Stimulated activated CD8-positive, alpha-beta memory T cell treated with anti-CD3 and anti-CD28 coated beads, Interleukin-12 subunit alpha, Interleukin-12 subunit beta, amount 100 ng/mL, for 4 hours (primary cell): Measurements from ENCODE around the gene TGM2.

Source experiments
- DNase-seq: peaks from one replicate; pipeline ENCODE4 v3.0.0-alpha.2; 2020; ENCODE audit warnings: low read depth

Gene TGM2

DNA sequence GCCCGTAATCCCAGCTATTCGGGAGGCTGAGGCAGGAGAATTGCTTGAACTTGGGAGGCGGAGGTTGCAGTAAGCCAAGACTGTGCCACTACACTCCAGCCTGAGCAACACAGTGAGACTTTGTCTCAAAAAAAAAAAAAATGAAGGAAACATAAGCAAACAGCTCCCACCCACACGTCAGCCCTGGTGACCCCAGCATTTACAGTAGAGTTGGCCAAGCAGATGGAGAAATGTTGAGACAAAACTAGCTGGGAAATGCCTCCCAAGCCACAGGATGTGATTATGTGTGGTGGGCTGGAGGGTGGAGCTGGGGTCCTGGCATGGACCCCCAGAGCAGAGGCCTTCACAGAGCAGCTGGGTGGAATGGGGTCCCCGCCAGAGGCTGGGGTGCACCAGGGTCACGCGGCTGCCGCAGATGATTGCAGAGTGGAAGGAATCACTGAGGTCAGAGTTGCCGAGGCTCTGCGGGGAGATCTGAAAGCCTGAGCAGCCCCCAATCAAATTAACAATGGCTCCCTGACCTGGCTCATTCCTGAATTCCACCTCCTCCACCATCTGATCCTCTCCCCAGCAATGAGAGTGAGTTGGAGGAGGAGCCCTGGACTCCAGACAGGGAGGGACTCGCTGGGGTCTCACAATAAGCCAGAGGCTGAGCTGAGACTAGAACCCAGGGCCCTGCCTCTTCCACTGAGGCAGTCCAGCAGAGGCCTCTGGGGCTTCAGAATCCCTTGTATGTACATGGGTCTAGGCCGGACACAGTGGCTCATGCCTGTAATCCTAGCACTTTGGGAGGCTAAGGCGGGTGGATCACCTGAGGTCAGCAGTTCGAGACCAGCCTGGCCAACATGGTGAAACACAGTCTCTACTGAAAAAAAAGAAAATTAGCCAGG lies 34.7 kb upstream of the TGM2 start:
- no peak for DNase-seq

DNA sequence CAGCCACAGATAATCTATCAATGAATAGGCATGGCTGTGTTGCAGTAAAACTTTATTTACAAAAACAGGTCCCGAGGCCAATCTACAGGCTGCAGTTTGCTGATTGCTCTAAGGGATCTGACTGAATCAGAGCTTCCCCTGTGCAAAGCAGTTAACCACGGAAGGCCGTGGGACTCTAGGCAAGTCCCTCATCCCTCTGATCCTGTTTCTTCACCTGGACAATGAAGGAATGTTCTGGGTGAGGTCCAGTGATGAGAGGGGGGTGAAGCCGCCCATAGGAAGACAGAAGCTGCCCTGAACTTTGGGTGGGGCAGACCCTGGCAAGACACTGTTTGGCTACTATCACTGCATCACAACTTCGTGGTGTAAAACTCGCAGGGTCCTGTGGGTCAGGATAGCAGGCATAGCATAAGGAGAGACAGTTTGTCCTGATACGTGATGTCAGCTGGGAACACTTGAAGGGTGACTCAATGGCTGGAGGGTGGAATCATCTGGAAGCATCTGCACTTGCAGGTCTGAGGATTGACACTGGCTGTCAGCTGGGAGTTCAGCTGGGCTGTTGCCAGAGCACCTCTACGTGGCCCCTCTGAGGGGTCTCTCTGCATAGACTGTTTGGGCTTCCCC lies 33.3 kb upstream of the TGM2 start:
- no peak for DNase-seq

DNA sequence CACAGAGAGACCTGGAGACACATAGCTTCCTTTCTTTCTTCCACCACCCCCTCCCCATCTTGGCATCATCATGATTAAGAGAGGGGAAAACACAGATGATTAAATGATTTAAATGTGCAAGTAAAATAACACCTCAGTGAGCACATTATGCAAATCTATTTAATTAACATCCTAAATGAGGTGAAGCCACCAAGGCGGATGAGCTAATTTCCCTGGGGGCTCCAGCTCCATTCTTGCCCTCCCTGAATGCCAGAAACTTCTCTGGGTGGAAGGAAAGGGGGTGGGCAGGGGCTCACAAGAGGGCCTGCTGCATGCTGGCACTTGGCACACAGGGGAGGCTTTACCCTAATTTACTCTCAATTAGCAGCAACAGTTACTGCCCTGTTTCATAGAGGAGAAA lies 32.5 kb upstream of the TGM2 start:
- no peak for DNase-seq

DNA sequence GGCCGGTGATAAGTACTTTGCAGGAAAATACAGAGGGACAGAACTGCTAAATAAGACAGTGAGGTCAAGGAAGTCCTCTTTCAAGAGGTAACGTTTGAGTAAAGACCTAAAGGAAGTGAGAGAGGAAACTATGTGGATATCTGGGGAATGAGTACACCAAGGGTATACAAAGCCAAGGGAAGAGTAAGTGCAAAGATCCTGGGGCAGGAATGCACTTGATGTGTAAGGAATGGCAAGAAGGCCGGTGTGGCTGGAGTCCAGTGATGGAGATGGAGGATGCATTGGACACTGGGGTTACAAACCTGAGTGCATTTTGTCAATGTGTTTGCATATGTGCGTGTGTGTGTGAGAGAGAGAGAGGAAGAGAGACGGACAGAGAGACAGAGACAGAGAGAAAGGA lies 32.1 kb upstream of the TGM2 start:
- no peak for DNase-seq

DNA sequence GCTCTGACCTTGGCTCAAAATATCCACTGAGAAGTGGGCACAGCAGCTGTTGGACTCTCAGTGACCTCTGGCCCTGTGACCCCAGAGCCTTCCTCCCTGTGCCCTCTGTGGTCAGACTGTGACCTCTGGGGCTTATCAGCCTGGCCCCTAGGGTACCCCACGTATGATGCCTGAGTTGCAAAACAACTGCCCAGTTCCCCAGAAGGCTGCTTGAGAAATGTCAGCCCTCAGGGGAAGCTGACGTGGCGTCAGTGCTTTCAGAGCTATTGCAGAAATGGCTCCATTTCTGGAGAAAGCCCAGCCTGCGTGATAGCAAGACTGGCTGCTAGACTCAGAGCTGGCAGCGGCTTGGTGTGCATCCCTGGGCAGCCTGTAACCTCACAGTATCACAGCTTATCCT lies 31.5 kb upstream of the TGM2 start:
- DNase-seq: no peak

DNA sequence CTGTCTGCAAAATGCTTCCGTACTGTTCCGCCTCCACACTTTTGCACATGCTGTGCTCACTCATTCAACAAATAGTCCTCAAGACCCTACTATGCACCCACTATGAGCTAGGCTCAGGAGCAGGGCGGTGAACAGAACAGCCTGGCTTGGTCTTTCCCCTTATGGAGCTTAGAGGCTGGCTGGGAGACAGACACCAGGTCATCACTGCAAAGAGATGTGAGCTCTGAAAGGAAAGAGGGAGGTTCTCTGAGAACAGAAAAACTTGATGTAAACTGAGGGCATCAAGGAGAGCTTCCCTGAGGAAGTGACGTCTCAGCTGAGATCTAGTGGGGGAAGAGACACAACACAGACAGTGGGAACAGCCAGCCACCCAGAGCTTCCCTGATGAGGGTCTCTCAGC lies 31.0 kb upstream of the TGM2 start:
- DNase-seq: no peak

DNA sequence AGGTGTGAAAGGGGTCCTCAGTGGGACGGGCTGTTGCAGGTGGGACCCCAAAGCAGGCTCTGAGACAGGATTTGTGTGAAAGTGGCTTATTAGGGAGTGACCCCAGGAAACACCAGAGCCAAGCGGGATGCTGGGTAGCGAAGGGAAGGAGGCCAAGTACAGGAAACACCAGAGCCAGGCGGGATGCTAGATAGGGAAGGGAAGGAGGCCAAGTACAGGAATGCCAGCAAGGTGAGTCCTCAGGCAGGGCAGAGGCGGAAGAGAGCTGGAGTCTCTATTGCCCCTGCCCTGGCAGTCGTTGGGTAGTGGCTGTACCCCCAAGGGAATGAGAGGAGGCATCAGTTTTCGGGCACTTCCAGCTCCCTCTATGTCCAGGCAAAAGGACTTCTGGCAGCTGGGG lies 30.5 kb upstream of the TGM2 start:
- DNase-seq: no peak

DNA sequence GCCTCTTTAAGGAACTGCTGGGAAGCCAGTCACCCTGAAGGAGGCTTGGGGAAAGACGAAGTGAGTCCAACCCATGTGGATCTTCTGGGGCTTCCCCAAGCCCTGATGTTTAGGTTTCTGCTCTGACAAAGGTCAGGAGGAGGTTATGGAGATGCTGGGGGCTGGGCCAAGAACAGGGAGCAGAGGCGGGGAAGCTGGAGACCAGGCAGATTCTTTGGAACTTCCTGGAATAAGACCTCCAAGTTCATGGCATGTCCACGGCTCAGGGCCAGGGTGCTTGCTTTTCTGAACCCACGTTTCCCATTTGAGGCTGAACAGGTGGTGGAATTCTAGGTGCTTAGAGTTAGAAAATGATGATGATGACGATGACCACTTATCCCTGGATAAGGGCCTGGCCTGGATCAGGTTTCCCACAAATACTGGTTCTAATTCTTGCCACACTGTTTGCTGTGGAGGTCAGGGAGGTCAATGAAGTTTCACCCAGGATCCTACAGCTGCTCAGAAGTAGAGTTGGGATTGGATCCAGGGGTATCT lies 30.0 kb upstream of the TGM2 start:
- DNase-seq: no peak

DNA sequence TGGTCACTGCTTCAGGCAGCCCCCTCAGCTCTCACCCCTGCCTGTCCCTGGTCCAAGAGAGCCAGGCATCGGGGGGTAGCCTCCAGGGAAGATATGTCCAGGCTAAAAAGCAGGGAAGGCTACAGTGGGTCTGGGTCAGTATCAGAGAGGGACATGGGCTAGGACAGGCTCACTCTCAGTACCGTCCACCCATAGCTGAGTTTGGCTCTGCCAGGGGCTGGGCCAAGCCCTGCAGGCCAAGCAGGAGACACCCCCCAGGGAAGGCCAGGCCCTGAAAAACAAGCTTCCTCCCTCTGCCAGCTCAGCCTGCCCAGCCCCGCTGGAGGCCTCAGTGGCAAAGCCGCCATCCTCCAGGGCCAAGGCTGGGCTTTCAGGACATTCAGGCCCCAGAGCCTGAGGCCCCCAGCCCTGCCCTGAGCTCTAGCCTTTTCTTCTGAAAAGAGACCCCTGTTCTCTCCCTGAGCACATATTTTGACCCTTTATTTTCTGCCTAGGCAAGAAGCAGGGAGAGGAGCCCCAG lies 28.6 kb upstream of the TGM2 start:
- DNase-seq: no peak

DNA sequence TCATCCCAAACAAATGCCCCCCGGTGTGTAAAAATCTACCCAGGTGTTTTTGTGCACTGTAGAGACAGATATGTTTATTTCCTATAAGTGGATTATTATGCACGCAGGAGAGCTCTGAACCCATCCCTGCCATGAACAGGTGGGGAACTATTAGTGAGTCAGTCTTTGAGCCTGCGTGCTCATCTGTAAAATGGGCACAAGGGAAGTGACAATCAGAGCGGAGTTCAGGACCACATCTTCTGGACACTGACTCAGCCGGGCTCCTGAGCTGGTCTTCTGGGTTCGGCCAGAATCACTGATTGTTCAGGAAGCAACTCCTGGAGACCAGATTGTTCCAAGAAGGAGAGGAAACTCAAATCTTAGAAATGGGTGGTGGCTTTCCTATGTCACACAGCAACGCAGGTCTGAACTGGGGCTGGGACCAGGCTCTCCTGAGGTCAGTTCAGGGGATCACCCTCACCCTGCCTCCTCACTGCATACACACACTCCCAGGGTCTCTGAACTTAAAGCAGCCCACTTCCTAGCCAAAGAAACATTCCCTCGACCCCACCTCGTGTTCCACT lies 27.3 kb upstream of the TGM2 start:
- no peak for DNase-seq

DNA sequence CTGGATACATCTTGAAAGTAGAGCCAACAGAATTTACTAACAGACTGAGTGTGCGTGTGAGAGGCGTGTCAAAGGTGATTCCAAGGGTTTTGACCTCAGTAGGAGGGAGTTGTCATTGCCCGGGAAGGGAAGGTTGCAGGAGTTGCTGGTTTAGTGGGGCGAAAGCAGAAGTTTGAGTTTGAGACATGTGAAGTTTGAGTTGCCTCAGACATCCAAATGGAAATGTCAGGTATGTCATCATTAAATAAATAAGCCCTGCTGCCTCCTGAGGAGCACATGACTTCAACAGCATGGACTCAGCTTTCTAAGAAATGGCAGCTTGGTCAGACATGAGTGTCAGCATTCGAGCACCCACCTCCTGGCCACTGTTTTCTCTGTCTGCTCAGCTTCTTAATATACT lies 26.6 kb upstream of the TGM2 start:
- DNase-seq: no peak

DNA sequence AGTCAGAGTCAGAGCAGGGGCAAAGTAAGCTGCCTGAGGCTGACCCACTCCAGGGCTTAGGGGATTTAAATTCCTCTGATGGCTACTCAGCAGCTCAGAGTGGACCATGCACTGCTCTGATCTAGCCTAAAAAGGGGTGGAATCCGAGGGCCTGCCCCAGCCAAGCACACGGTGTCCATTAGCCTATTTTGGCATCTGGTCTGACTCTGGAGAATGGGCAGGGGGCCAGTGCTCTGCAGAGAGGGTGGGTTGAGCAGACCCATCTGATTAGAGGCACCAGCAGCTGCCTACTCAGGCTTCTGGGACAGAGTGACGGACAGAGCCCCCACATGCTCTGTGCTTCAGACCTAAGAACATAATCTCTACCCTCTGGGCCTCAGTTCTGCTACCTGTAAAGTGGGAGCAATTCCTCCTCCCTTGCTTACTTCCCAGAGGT lies 25.9 kb upstream of the TGM2 start:
- no peak for DNase-seq

DNA sequence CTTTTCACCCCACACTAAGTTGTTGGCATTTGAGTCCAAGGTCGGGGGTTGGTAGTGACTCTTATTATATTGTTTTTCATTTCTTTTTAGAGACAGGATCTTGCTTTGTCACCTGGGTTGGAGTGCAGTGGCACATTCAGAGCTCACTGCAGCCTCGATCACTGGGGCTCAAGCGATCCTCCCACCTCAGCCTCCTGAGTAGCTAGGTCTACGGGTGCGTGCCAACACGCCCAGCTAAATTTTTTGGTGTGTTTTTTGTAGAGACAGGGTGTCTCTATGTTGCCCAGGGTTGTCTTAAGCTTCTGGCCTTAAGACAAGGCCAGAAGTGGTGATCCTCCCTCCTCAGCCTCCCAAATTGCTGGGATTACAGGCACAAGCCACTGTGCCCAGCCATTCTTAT lies 25.1 kb upstream of the TGM2 start:
- DNase-seq: no peak

DNA sequence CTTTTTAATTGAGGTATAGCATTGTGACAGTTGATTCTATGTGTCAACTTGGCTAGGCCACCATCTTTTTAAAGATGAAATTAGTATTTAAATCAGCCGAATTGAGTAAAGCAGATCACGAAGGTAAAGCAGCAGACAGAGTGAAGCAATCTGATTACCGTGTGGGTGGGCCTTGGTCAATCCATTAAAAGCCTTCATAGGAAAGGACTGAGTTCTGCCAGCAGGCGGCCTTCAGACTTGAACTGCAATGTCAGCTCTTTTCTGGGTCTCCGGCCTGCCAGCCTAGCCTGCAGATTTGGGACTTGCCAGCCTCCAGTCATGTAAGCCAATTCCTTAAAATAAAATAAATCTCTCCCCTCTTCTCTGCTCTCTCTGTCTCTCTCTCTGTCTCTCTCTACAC lies 22.4 kb upstream of the TGM2 start:
- no peak for DNase-seq

DNA sequence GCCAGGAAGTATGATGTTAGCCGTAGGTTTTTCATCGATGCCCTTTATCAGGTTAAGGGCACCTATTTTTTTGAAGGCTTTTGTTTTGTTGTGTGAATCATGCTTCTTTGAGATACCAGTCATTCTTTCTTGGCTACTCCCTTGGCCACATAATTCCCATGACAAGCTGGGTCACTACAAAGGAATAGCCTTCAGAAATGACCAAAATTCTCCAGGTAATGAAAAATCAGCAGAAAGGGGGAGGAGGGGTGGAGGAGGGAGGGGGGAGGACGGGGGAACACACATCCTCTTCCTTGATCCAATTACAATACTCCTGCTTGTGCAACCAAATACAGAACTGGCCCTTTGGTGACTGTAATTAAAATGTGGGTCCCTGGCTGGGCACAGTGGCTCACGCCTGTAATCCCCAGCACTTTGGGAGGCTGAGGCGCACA lies 21.7 kb upstream of the TGM2 start:
- DNase-seq: no peak

DNA sequence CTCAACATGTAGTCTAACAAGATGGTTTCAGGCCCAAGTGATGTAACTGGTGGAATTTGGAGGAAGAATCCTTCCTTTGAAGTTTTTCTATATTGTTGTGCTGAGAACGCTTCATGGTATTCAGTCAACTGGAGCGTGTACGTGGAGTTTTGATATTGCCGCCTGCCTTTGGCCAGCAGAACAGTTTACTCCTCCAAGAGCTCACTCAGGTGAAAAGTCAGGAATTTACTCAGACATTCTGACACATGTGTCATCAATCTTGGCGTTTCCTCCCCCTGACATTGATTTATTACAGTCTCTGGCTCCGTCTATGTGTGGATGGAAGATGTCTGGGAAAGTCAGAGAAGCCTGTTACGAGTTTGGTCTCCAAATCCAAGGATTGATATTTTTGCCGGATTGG lies 19.0 kb upstream of the TGM2 start:
- DNase-seq: no peak

DNA sequence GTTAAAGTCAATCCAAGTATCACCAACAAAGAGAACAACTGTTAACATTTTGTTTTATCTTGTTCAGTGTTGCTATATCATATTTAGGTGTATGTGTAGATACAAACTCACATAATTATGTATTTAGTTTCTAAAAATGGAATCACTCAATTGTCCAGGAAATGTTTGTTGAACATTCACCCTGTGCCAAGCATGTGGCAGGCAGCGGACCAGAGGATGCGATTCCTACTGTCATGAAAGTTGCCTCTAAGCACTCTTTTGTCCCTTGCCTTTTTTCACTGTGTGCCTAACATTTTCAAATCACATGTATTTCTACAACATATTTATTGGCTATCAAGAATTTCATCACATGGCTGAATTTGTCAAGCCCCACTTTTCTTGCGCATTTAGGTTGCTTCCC lies 16.9 kb upstream of the TGM2 start:
- no peak for DNase-seq

DNA sequence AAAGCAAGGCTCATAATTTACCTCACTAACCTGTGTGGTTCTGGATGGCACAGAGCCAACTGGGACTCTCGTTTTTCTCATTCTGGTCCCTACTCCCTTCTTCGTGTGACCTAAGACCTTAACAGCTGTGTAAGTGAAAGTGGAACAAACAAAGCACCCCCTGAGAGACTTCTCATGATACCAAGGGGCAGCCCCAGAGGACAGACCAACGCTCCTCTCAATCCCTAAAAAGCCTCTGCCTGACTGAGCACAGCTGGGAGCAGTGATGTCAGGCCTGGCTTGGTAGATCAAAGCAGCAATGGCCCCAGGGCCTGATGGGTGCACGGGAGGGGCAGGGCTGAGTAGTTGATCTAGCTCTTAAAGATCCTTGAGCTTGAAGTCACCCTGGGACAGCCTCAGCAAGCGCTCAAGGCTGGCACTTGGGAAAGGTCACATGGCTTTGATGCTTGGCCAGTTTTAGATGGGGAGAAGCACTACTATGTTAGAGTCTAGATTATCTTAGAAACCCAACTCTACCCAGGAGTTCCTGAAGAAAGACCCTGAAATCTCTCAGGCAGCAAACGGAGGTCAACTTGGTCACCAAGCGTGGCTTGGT lies 16.2 kb upstream of the TGM2 start:
- no peak for DNase-seq

DNA sequence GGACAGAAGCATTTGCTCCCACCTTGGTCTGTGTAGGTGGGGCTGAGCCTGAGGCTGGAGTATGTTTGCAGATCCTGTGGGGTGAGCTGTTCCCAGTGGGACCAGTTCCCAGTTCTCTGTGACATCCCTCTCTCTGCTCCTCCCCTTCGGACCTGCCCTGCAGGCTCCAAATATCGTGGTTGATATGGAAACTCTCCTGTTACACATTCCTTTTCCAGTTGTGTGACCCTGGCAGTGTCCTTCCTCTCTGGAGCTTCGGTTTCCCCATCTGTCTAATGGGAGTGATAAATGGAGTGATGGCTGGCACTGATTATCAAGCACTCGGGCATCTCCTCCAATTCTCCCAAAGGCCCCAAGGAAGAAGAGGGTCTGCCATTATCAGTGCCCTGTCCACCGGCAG lies 15.7 kb upstream of the TGM2 start:
- no peak for DNase-seq

DNA sequence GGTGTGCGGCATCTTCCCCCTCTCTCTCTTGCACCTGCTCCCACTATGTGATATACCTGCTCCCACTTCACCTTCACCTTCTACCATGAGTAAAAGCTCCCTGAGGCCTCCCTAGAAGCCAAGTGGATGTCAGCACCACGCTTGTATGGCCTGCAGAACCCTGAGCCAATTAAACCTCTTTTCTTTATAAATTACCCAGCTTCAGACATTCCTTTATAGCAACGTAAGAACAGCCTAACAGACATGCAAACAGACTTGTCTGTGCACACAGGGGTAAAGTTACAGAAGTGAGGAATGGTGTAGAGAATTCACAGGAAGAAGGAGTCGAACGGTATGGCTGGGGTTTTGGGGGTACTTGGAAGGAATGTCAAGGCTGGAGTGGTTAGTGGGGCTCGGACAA lies 14.8 kb upstream of the TGM2 start:
- DNase-seq: no peak

DNA sequence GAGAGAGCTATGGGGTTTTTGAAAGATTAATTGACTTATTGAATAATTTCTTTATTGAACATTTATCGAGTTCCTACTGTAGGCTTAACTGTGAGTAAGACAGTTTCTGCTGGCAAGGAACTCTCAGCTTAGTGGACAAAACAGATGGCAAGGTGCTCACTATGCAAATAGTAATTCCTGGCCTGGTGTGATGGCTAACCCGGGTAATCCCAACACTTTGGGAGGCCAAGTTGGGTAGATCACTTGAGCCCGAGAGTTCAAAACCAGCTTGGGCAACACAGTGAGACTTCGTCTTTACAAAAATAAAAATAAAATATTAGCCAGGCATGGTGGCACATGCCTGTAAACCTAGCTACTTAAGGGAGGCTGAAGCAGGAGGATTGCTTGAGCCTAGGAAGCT lies 13.5 kb upstream of the TGM2 start:
- DNase-seq: no peak

DNA sequence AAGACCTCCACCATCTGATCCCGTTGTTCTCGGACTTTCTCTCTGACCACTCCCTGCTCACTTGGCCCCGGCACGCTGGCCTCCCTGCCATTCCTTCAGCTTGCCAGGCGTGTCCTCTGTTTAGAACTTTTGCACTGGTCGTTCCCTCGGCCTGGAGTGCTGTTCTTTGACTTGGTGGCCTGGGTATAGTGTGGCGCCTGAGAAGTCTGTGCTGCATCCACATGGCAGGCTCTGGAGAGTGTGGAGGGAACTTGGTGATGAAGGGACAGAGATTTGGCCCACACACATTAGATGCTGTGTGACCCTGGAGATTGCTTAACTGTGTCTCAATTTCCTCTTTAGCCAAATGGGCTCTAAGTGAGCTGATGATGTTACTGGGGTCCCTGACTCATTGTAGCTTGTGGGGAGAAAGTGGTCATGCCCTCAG lies 13.0 kb upstream of the TGM2 start:
- no peak for DNase-seq

DNA sequence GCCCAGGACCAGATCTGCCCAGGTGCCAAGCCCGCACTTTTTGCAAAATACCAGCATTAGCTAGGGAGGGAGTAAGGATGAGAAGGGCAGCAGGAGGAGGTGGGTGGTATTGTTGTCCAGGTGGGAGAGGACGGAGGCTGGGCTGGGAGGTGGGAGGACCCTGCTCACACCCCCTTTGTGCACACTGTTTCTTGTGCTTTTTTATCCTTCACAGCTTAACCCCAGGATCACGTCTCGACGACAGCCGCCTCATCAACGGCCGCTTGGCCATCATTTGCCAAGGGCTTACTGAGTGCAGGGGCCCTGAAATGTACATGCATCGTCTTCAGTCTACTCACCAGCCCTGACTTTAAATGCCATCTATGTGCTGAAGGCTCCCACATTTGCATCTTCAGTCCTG lies 12.1 kb upstream of the TGM2 start:
- DNase-seq: no peak
